A549 (cell line): ENCODE data around the gene OPA3. TPM values are rescaled to one million over a fixed set of nuclear protein-coding genes. Genes with fewer than 3 reads are reported as not detected.

Experiments used
- ATAC-seq, 2 experiments: fragments of 200-7000 bp in 1 of 2; fragments of >200 bp in 1 of 2; cut with Nextera tagmentation in 1 of 2; cut with Tn5 transposase in 1 of 2; 3 replicates each; pipeline versions ENCODE4 v1.8.0 to v1.9.1; 2018 to 2020; ENCODE audit warnings: mild to moderate bottlenecking in 1 of 2, moderate library complexity in 1 of 2
- CTCF ChIA-PET: fragments of 300-600 bp; sonication (Branson Sonifier 250); formaldehyde crosslinking; extraction: SDS; loops from one replicate; lab custom pipeline; 2021; ENCODE audit warnings: antibody characterized with exemption, inconsistent platforms; lab: Yijun Ruan, JAX
- POLR2A ChIA-PET: fragments of 350-600 bp; formaldehyde crosslinking; extraction: SDS; loops from one replicate; lab custom pipeline; 2021; ENCODE audit warnings: antibody characterized with exemption, inconsistent platforms; lab: Yijun Ruan, JAX
- DNase-seq, 2 experiments: peaks; one replicate each; pipeline versions ENCODE4 v3.0.0 to v3.0.0-alpha.2; 2011 to 2016; ENCODE audit warnings: low read depth in 1 of 2, low spot score in 1 of 2
- FAIRE-seq: peaks from 2 replicates; lab custom pipeline; 2011; peaks lifted over from hg19 to GRCh38; lab: Jason Lieb, UNC
- H3K27ac ChIP-seq, 2 experiments: fragments of >200 bp; sonication (Bioruptor Twin); formaldehyde crosslinking; 3 replicates each; pipeline ENCODE4 v1.5.1; 2016 to 2017
- H3K4me1 ChIP-seq: fragments of >200 bp; sonication (Bioruptor Twin); formaldehyde crosslinking; 3 replicates; pipeline ENCODE4 v1.6.1; 2016
- H3K4me2 ChIP-seq: fragments of >200 bp; sonication (Bioruptor Twin); formaldehyde crosslinking; 3 replicates; pipeline ENCODE4 v1.6.1; 2016
- H3K4me3 ChIP-seq: fragments of >200 bp; sonication (Bioruptor Twin); formaldehyde crosslinking; 3 replicates; pipeline ENCODE4 v1.5.1; 2016
- H3K9me3 ChIP-seq: fragments of >200 bp; sonication (Bioruptor Twin); formaldehyde crosslinking; 3 replicates; pipeline ENCODE4 v1.6.1; 2016
- ATOH8 ChIP-seq: fragments of 250-450 bp; sonication (Bioruptor Pico); IDR thresholded peaks from 2 replicates; pipeline ENCODE4 v1.5.0; 2020; ENCODE audit warnings: low read depth, mild to moderate bottlenecking, moderate library complexity
- CBX2 ChIP-seq: fragments of 200-600 bp; sonication (generic); IDR thresholded peaks from 2 replicates; pipeline ENCODE4 v1.6.1; 2016; ENCODE audit warnings: low read depth, mild to moderate bottlenecking, borderline replicate concordance
- CBX8 ChIP-seq: fragments of 200-600 bp; sonication (generic); IDR thresholded peaks from 2 replicates; pipeline ENCODE4 v1.6.1; 2016
- CEBPB ChIP-seq, 2 experiments: fragments of >200 bp in 1 of 2; sonication (Bioruptor Twin) in 1 of 2; formaldehyde crosslinking in 1 of 2; IDR thresholded peaks; 2 replicates each; pipeline ENCODE4 v1.6.1; 2012 to 2016
- CHD2 ChIP-seq: fragments of 150-350 bp; IDR thresholded peaks from 2 replicates; pipeline ENCODE4 v1.6.1; 2014; ENCODE audit warnings: low read length; ENCODE audit not compliant: partially characterized antibody
- CHD4 ChIP-seq: fragments of 200-600 bp; sonication (generic); IDR thresholded peaks from 2 replicates; pipeline ENCODE4 v1.6.1; 2016; ENCODE audit warnings: antibody characterized with exemption, mild to moderate bottlenecking, borderline replicate concordance
- CTCF ChIP-seq: fragments of >200 bp; sonication (Bioruptor Twin); formaldehyde crosslinking; IDR thresholded peaks from 3 replicates; pipeline ENCODE4 v1.5.1; 2016
- E2F6 ChIP-seq: IDR thresholded peaks from 2 replicates; pipeline ENCODE4 v1.6.1; 2012; ENCODE audit warnings: low read depth, borderline replicate concordance
- HES2 ChIP-seq: fragments of >200 bp; sonication (Bioruptor Twin); formaldehyde crosslinking; IDR thresholded peaks from 2 replicates; pipeline ENCODE4 v1.6.1; 2016
- HOXA7 ChIP-seq: fragments of 250-450 bp; sonication (Bioruptor Pico); IDR thresholded peaks from 2 replicates; pipeline ENCODE4 v1.5.0; 2020; ENCODE audit warnings: mild to moderate bottlenecking, moderate library complexity
- HOXB13 ChIP-seq: fragments of 250-450 bp; sonication (Bioruptor Pico); IDR thresholded peaks from 2 replicates; pipeline ENCODE4 v1.5.0; 2020; ENCODE audit warnings: low read depth, mild to moderate bottlenecking, moderate library complexity
- JUN ChIP-seq, 2 experiments: fragments of >200 bp; sonication (Bioruptor Twin); formaldehyde crosslinking; IDR thresholded peaks; 2 replicates in 1 of 2; 3 replicates in 1 of 2; pipeline ENCODE4 v1.6.1; 2016 to 2017
- MAFK ChIP-seq: fragments of 450-650 bp; IDR thresholded peaks from 2 replicates; pipeline ENCODE4 v1.6.1; 2014; ENCODE audit not compliant: partially characterized antibody
- NFE2L2 ChIP-seq: fragments of 150-350 bp; conservative IDR thresholded peaks from 2 replicates; pipeline ENCODE4 v1.6.1; 2014; ENCODE audit warnings: low read length
- NR3C1 ChIP-seq: fragments of >200 bp; sonication (Bioruptor Twin); formaldehyde crosslinking; IDR thresholded peaks from 3 replicates; pipeline ENCODE4 v1.6.1; 2017
- PHF8 ChIP-seq: fragments of 200-600 bp; sonication (generic); IDR thresholded peaks from 2 replicates; pipeline ENCODE4 v1.6.1; 2016; ENCODE audit warnings: low read depth, mild to moderate bottlenecking, antibody characterized with exemption, moderate library complexity, borderline replicate concordance
- POLR2A ChIP-seq: IDR thresholded peaks from 2 replicates; pipeline ENCODE4 v1.6.1; 2012; ENCODE audit warnings: mild to moderate bottlenecking, low read length
- RAD21 ChIP-seq, 2 experiments: fragments of >200 bp in 1 of 2; sonication (Bioruptor Twin) in 1 of 2; formaldehyde crosslinking in 1 of 2; IDR thresholded peaks in 1 of 2; conservative IDR thresholded peaks in 1 of 2; 2 replicates in 1 of 2; 3 replicates in 1 of 2; pipeline ENCODE4 v1.6.1; 2012 to 2018; ENCODE audit warnings: inconsistent platforms in 1 of 2
- RARB ChIP-seq: fragments of 250-450 bp; sonication (Bioruptor Pico); IDR thresholded peaks from 2 replicates; pipeline ENCODE4 v1.8.0; 2021; ENCODE audit warnings: mild to moderate bottlenecking, moderate library complexity
- RFX5 ChIP-seq: fragments of 450-650 bp; IDR thresholded peaks from 2 replicates; pipeline ENCODE4 v1.7.1; 2014; ENCODE audit warnings: antibody characterized with exemption, mild to moderate bottlenecking, moderate library complexity
- RNF2 ChIP-seq: fragments of 200-600 bp; sonication (generic); IDR thresholded peaks from 2 replicates; pipeline ENCODE4 v1.6.1; 2016; ENCODE audit warnings: low read depth, mild to moderate bottlenecking, antibody characterized with exemption, moderate library complexity, borderline replicate concordance
- SMC3 ChIP-seq: fragments of >200 bp; sonication (Bioruptor Twin); formaldehyde crosslinking; IDR thresholded peaks from 3 replicates; pipeline ENCODE4 v1.6.1; 2018; ENCODE audit warnings: inconsistent platforms
- SREBF2 ChIP-seq: fragments of 450-650 bp; IDR thresholded peaks from 2 replicates; pipeline ENCODE4 v1.6.1; 2014; ENCODE audit warnings: mild to moderate bottlenecking, moderate library complexity
- ZNF302 ChIP-seq: fragments of 250-450 bp; sonication (Bioruptor Pico); IDR thresholded peaks from 2 replicates; pipeline ENCODE4 v1.9.0; 2021; ENCODE audit warnings: inconsistent platforms, mild to moderate bottlenecking, moderate library complexity
- WGBS: methylation state at CpG from one replicate; pipeline ENCODE4 v1.1.6; 2017; ENCODE audit errors: missing lambda C conversion rate; 5-methylcytosine and 5-hydroxymethylcytosine counted together
- polyA plus RNA-seq, 4 experiments: library from polyadenylated mRNA; depleted of rRNA in 3 of 4; stranded (reverse); fragments of >200 nt; fragmentation: RNase III in 1 of 4; extraction: RNeasy Plus Mini Kit Qiagen cat#74134 plus additional on column Dnase treatment in 1 of 4; gene quantifications; 2 replicates in 3 of 4; 3 replicates in 1 of 4; pipeline ENCODE4 v1.2.3, GENCODE V29; 2011 to 2017

OPA3 gene
- polyA plus RNA-seq, 2 of the 4 experiments (the other 2 are of a cell fraction): 15.6 to 21.8 TPM

- no peak for TF ChIP-seq PHF8
- no peak overlapping the region for H3K4me3 ChIP-seq
- H3K4me2 ChIP-seq: no peak overlapping the region
- peaks cover 5% of the 10 kb centered on the region; the same call in 1 of the 3 replicates for H3K9me3 ChIP-seq
- peaks cover 53% of the 10 kb centered on the region for H3K4me1 ChIP-seq
- no peak for DNase-seq
- 85% methylated on average over 4 of the region's 4 CpGs for WGBS
- CTCF ChIA-PET: interaction anchor here (1.1 to 6.4 kb wide), 7 partner anchors 15 to 135 kb away, joined by 3 to 46 read pairs (median 5); no protein-coding TSS in a partner anchor
- POLR2A ChIA-PET: no interaction called here
- peak overlapping the region; percentile 79 to 85; a peak in 4 of 6 replicates for H3K27ac ChIP-seq
- no peak for FAIRE-seq
- ATAC-seq: no peak
Observed at GRCh38 chr19:45574526-45574925, 10.1 kb downstream of the OPA3 start.

GRCh38 chr19:45571457-45572220, 13.0 kb downstream of the OPA3 start:
- DNase-seq (no peak), ATAC-seq (no peak), FAIRE-seq (peak; percentile 13)
- H3K4me2 ChIP-seq: no peak overlapping the region
- H3K9me3 ChIP-seq: peaks cover 5% of the 10 kb centered on the region; the same call in 1 of the 3 replicates
- POLR2A ChIA-PET: interaction anchor here (0.5 kb wide), 1 partner anchor 157 kb away, joined by 5 read pairs; no protein-coding TSS in a partner anchor
- no peak overlapping the region for H3K4me3 ChIP-seq
- no peak overlapping the region for H3K27ac ChIP-seq
- peaks cover 43% of the 10 kb centered on the region for H3K4me1 ChIP-seq
- no peak for TF ChIP-seq SREBF2
- no peak for TF ChIP-seq E2F6
- no peak for TF ChIP-seq SMC3
- no peak for TF ChIP-seq CBX8
- TF ChIP-seq CHD2: no peak
- TF ChIP-seq RNF2: no peak
- no peak for TF ChIP-seq CHD4
- no peak for TF ChIP-seq RFX5
- no peak for TF ChIP-seq POLR2A
- no peak for TF ChIP-seq MAFK
- no peak for TF ChIP-seq ZNF302 (CRISPR knock-in tag)
- no peak for TF ChIP-seq NR3C1
- no peak for TF ChIP-seq CTCF
- TF ChIP-seq JUN (IDR thresholded peaks at IDR 0.05): no peak
- TF ChIP-seq CEBPB (IDR thresholded peaks at IDR 0.05): no peak
- CTCF ChIA-PET: interaction anchor here (0.6 to 7.3 kb wide), 7 partner anchors 13 to 93 kb away, joined by 3 to 55 read pairs (median 5); no protein-coding TSS in a partner anchor
- WGBS: 89% methylated on average over 8 of the region's 8 CpGs

GRCh38 chr19:45569619-45570421, 14.8 kb downstream of the OPA3 start:
- DNase-seq: peak; percentile 62 to 76
- Histone ChIP-seq H3K27ac (peak overlapping the region; percentile 65 to 83), H3K4me3 (no peak overlapping the region), H3K4me2 (peak overlapping the region; percentile 41), H3K4me1 (peaks cover 26% of the 10 kb centered on the region), H3K9me3 (peaks cover 5% of the 10 kb centered on the region; the same call in 1 of the 3 replicates)
- ChIA-PET CTCF (interaction anchor here (0.6 to 7.3 kb wide), 23 partner anchors 8 to 122 kb away, joined by 3 to 55 read pairs (median 4); partner anchors contain the start of gene SNRPD2), POLR2A (no interaction called here)
- TF ChIP-seq HOXA7 (CRISPR knock-in tag) (no peak), SMC3 (peak; percentile 76), RAD21 (conservative IDR thresholded peaks at IDR 0.05 in 1 of 2, IDR thresholded peaks at IDR 0.05 in 1 of 2) (peak; percentile 75 to 83), HES2 (no peak), POLR2A (no peak), HOXB13 (no peak), NFE2L2 (no peak), E2F6 (no peak), ATOH8 (CRISPR knock-in tag) (no peak), RARB (no peak), CTCF (peak; percentile 78), CBX2 (no peak), PHF8 (no peak)
- peak; percentile 86 to 91 for ATAC-seq
- peak; percentile 49 for FAIRE-seq
- WGBS: 48% methylated on average over 15 of the region's 15 CpGs
